ENCODE measurements around the gene KCNT1.

- TF ChIP-seq POLR2A (IDR thresholded peaks at IDR 0.05): no peak
- TF ChIP-seq, protein P1, sequence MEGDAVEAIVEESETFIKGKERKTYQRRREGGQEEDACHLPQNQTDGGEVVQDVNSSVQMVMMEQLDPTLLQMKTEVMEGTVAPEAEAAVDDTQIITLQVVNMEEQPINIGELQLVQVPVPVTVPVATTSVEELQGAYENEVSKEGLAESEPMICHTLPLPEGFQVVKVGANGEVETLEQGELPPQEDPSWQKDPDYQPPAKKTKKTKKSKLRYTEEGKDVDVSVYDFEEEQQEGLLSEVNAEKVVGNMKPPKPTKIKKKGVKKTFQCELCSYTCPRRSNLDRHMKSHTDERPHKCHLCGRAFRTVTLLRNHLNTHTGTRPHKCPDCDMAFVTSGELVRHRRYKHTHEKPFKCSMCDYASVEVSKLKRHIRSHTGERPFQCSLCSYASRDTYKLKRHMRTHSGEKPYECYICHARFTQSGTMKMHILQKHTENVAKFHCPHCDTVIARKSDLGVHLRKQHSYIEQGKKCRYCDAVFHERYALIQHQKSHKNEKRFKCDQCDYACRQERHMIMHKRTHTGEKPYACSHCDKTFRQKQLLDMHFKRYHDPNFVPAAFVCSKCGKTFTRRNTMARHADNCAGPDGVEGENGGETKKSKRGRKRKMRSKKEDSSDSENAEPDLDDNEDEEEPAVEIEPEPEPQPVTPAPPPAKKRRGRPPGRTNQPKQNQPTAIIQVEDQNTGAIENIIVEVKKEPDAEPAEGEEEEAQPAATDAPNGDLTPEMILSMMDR (IDR thresholded peaks at IDR 0.05): no peak
Observed at GRCh38 chr9:135813671-135814290, 111.8 kb downstream of the KCNT1 start.
